A549 (cell line): ENCODE measurements around the gene SMIM30. TPM values are rescaled to one million over a fixed set of nuclear protein-coding genes. Genes with fewer than 3 reads are reported as not detected.

Source experiments
- ATAC-seq, 2 experiments: fragments of 200-7000 bp in 1 of 2; fragments of >200 bp in 1 of 2; cut with Nextera tagmentation in 1 of 2; cut with Tn5 transposase in 1 of 2; 3 replicates each; pipeline versions ENCODE4 v1.8.0 to v1.9.1; 2018 to 2020; ENCODE audit warnings: mild to moderate bottlenecking in 1 of 2, moderate library complexity in 1 of 2
- CTCF ChIA-PET: fragments of 300-600 bp; sonication (Branson Sonifier 250); formaldehyde crosslinking; extraction: SDS; loops from one replicate; lab custom pipeline; 2021; ENCODE audit warnings: antibody characterized with exemption, inconsistent platforms; lab: Yijun Ruan, JAX
- POLR2A ChIA-PET: fragments of 350-600 bp; formaldehyde crosslinking; extraction: SDS; loops from one replicate; lab custom pipeline; 2021; ENCODE audit warnings: antibody characterized with exemption, inconsistent platforms; lab: Yijun Ruan, JAX
- DNase-seq, 2 experiments: peaks; one replicate each; pipeline versions ENCODE4 v3.0.0 to v3.0.0-alpha.2; 2011 to 2016; ENCODE audit warnings: low read depth in 1 of 2, low spot score in 1 of 2
- FAIRE-seq: peaks from 2 replicates; lab custom pipeline; 2011; peaks lifted over from hg19 to GRCh38; lab: Jason Lieb, UNC
- H3K27ac ChIP-seq, 2 experiments: fragments of >200 bp; sonication (Bioruptor Twin); formaldehyde crosslinking; 3 replicates each; pipeline ENCODE4 v1.5.1; 2016 to 2017
- H3K4me1 ChIP-seq: fragments of >200 bp; sonication (Bioruptor Twin); formaldehyde crosslinking; 3 replicates; pipeline ENCODE4 v1.6.1; 2016
- H3K4me2 ChIP-seq: fragments of >200 bp; sonication (Bioruptor Twin); formaldehyde crosslinking; 3 replicates; pipeline ENCODE4 v1.6.1; 2016
- H3K4me3 ChIP-seq: fragments of >200 bp; sonication (Bioruptor Twin); formaldehyde crosslinking; 3 replicates; pipeline ENCODE4 v1.5.1; 2016
- H3K9me3 ChIP-seq: fragments of >200 bp; sonication (Bioruptor Twin); formaldehyde crosslinking; 3 replicates; pipeline ENCODE4 v1.6.1; 2016
- CBX2 ChIP-seq: fragments of 200-600 bp; sonication (generic); IDR thresholded peaks from 2 replicates; pipeline ENCODE4 v1.6.1; 2016; ENCODE audit warnings: low read depth, mild to moderate bottlenecking, borderline replicate concordance
- CBX8 ChIP-seq: fragments of 200-600 bp; sonication (generic); IDR thresholded peaks from 2 replicates; pipeline ENCODE4 v1.6.1; 2016
- CHD2 ChIP-seq: fragments of 150-350 bp; IDR thresholded peaks from 2 replicates; pipeline ENCODE4 v1.6.1; 2014; ENCODE audit warnings: low read length; ENCODE audit not compliant: partially characterized antibody
- EHMT2 ChIP-seq: fragments of 200-600 bp; sonication (generic); IDR thresholded peaks from 2 replicates; pipeline ENCODE4 v1.6.1; 2016; ENCODE audit warnings: antibody characterized with exemption, low read depth, mild to moderate bottlenecking, moderate library complexity
- HDAC2 ChIP-seq: fragments of 200-600 bp; sonication (generic); IDR thresholded peaks from 2 replicates; pipeline ENCODE4 v1.6.1; 2016
- HEYL ChIP-seq: fragments of 250-450 bp; sonication (Bioruptor Pico); IDR thresholded peaks from 2 replicates; pipeline ENCODE4 v1.8.0; 2021; ENCODE audit warnings: mild to moderate bottlenecking, moderate library complexity
- JUN ChIP-seq, 2 experiments: fragments of >200 bp; sonication (Bioruptor Twin); formaldehyde crosslinking; IDR thresholded peaks; 2 replicates in 1 of 2; 3 replicates in 1 of 2; pipeline ENCODE4 v1.6.1; 2016 to 2017
- JUNB ChIP-seq: fragments of >200 bp; sonication (Bioruptor Twin); formaldehyde crosslinking; IDR thresholded peaks from 2 replicates; pipeline ENCODE4 v1.6.1; 2016
- KDM1A ChIP-seq: fragments of 200-600 bp; sonication (generic); IDR thresholded peaks from 2 replicates; pipeline ENCODE4 v1.6.1; 2016; ENCODE audit warnings: low read depth, mild to moderate bottlenecking
- MAFK ChIP-seq: fragments of 450-650 bp; IDR thresholded peaks from 2 replicates; pipeline ENCODE4 v1.6.1; 2014; ENCODE audit not compliant: partially characterized antibody
- MYC ChIP-seq: IDR thresholded peaks from 2 replicates; pipeline ENCODE4 v1.6.1; 2012; ENCODE audit warnings: mild to moderate bottlenecking, inconsistent platforms, low read length, improper control_type of control experiment, borderline replicate concordance
- RAD21 ChIP-seq, 2 experiments: fragments of >200 bp in 1 of 2; sonication (Bioruptor Twin) in 1 of 2; formaldehyde crosslinking in 1 of 2; IDR thresholded peaks in 1 of 2; conservative IDR thresholded peaks in 1 of 2; 2 replicates in 1 of 2; 3 replicates in 1 of 2; pipeline ENCODE4 v1.6.1; 2012 to 2018; ENCODE audit warnings: inconsistent platforms in 1 of 2
- SREBF2 ChIP-seq: fragments of 450-650 bp; IDR thresholded peaks from 2 replicates; pipeline ENCODE4 v1.6.1; 2014; ENCODE audit warnings: mild to moderate bottlenecking, moderate library complexity
- ZNF302 ChIP-seq: fragments of 250-450 bp; sonication (Bioruptor Pico); IDR thresholded peaks from 2 replicates; pipeline ENCODE4 v1.9.0; 2021; ENCODE audit warnings: inconsistent platforms, mild to moderate bottlenecking, moderate library complexity
- ZSCAN20 ChIP-seq: fragments of 250-450 bp; sonication (Bioruptor Pico); IDR thresholded peaks from 2 replicates; pipeline ENCODE4 v1.8.0; 2022; ENCODE audit warnings: mild to moderate bottlenecking, moderate library complexity
- WGBS: methylation state at CpG from one replicate; pipeline ENCODE4 v1.1.6; 2017; ENCODE audit errors: missing lambda C conversion rate; 5-methylcytosine and 5-hydroxymethylcytosine counted together
- polyA plus RNA-seq, 4 experiments: library from polyadenylated mRNA; depleted of rRNA in 3 of 4; stranded (reverse); fragments of >200 nt; fragmentation: RNase III in 1 of 4; extraction: RNeasy Plus Mini Kit Qiagen cat#74134 plus additional on column Dnase treatment in 1 of 4; gene quantifications; 2 replicates in 3 of 4; 3 replicates in 1 of 4; pipeline ENCODE4 v1.2.3, GENCODE V29; 2011 to 2017
- TF ChIP-seq, protein P1 (sequence below): fragments of 150-350 bp; IDR thresholded peaks from 2 replicates; pipeline ENCODE4 v1.6.1; 2014; ENCODE audit warnings: low read depth, mild to moderate bottlenecking, low read length
- TF ChIP-seq, protein P2 (sequence below): fragments of 250-450 bp; sonication (Bioruptor Pico); IDR thresholded peaks from 2 replicates; pipeline ENCODE4 v1.5.0; 2021; ENCODE audit warnings: mild to moderate bottlenecking, moderate library complexity, borderline replicate concordance
- TF ChIP-seq, protein P3 (sequence below): IDR thresholded peaks from 2 replicates; pipeline ENCODE4 v1.6.1; 2012; ENCODE audit warnings: low read depth, borderline replicate concordance

The SMIM30 gene
- polyA plus RNA-seq, 2 of the 4 experiments (the other 2 are of a cell fraction), result 47.1 to 62.7 TPM

DNA sequence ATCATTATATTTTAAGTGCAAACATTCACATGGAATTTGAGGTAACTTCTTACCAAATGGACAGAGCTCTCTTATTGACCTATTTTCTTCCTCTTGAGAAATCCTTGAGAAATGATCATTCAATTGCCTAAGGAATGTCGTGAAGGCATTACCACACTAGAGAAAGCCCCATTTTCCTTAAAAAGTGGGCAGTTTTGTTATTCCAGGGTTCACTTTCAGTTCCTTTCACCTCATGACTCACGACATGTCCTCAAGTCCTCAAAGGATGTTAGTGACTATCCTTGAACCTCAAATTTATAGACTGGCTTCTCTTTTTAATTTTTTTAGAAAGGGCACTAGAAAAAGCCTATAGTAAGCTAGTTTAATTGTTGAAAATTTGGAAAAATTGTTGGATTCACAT is 40.4 kb upstream of the SMIM30 start:
- Histone ChIP-seq H3K9me3 (no peaks in the 10 kb centered on the region), H3K4me1 (no peaks in the 10 kb centered on the region), H3K4me3 (no peak overlapping the region), H3K4me2 (no peak overlapping the region), H3K27ac (no peak overlapping the region)
- DNase-seq, result no peak
- TF ChIP-seq JUNB (no peak), JUN (IDR thresholded peaks at IDR 0.05) (no peak), CBX2 (no peak), MAFK (no peak), MYC (no peak), ZSCAN20 (CRISPR knock-in tag) (no peak), EHMT2 (no peak), HEYL (CRISPR knock-in tag) (no peak)
- TF ChIP-seq, protein P1, sequence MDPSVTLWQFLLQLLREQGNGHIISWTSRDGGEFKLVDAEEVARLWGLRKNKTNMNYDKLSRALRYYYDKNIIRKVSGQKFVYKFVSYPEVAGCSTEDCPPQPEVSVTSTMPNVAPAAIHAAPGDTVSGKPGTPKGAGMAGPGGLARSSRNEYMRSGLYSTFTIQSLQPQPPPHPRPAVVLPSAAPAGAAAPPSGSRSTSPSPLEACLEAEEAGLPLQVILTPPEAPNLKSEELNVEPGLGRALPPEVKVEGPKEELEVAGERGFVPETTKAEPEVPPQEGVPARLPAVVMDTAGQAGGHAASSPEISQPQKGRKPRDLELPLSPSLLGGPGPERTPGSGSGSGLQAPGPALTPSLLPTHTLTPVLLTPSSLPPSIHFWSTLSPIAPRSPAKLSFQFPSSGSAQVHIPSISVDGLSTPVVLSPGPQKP, result no peak
- TF ChIP-seq, protein P2, sequence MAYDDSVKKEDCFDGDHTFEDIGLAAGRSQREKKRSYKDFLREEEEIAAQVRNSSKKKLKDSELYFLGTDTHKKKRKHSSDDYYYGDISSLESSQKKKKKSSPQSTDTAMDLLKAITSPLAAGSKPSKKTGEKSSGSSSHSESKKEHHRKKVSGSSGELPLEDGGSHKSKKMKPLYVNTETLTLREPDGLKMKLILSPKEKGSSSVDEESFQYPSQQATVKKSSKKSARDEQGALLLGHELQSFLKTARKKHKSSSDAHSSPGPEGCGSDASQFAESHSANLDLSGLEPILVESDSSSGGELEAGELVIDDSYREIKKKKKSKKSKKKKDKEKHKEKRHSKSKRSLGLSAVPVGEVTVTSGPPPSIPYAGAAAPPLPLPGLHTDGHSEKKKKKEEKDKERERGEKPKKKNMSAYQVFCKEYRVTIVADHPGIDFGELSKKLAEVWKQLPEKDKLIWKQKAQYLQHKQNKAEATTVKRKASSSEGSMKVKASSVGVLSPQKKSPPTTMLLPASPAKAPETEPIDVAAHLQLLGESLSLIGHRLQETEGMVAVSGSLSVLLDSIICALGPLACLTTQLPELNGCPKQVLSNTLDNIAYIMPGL (CRISPR knock-in tag), result no peak
- TF ChIP-seq, protein P3, sequence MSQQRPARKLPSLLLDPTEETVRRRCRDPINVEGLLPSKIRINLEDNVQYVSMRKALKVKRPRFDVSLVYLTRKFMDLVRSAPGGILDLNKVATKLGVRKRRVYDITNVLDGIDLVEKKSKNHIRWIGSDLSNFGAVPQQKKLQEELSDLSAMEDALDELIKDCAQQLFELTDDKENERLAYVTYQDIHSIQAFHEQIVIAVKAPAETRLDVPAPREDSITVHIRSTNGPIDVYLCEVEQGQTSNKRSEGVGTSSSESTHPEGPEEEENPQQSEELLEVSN, result no peak
- ATAC-seq, result no peak
- WGBS, result 2% methylated on average over 2 of the region's 2 CpGs
- POLR2A ChIA-PET, result no interaction called here
- CTCF ChIA-PET, result interaction anchor here (0.6 to 3.1 kb wide), 7 partner anchors 10 to 264 kb away, joined by 3 to 12 read pairs (median 3); no protein-coding TSS in a partner anchor
- FAIRE-seq, result no peak

DNA sequence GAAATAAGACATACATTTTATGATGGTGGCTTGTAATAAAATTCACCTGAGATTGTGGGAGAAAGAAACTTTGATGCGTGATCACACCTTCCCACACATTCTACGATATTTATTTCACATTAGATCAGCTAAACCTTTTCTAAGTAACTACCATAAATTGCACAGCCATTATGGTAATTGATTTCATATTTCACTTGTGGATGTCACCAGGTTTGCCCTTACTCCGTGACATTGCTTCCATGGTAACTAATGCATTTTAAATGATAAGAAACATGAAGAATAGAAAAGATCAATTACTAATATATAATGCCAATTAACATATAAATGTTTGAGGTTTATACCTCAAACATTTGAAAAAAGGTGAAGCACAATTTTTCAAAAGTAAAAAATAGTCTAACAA is 35.8 kb upstream of the SMIM30 start:
- FAIRE-seq (no peak), DNase-seq (no peak), ATAC-seq (no peak)
- no peak overlapping the region for H3K27ac ChIP-seq
- CTCF ChIA-PET, result interaction anchor here (1.6 kb wide), 1 partner anchor 10 kb away, joined by 3 read pairs; no protein-coding TSS in a partner anchor
- no peak for TF ChIP-seq KDM1A
- TF ChIP-seq CBX2, result no peak
- no peak for TF ChIP-seq ZNF302 (CRISPR knock-in tag)
- TF ChIP-seq, protein P1, result no peak
- no peak for TF ChIP-seq CBX8
- TF ChIP-seq EHMT2, result no peak
- H3K4me2 ChIP-seq, result no peak overlapping the region
- 4% methylated on average over 3 of the region's 3 CpGs for WGBS
- H3K4me1 ChIP-seq, result no peaks in the 10 kb centered on the region
- H3K4me3 ChIP-seq, result no peak overlapping the region
- H3K9me3 ChIP-seq, result no peaks in the 10 kb centered on the region
- POLR2A ChIA-PET, result no interaction called here

DNA sequence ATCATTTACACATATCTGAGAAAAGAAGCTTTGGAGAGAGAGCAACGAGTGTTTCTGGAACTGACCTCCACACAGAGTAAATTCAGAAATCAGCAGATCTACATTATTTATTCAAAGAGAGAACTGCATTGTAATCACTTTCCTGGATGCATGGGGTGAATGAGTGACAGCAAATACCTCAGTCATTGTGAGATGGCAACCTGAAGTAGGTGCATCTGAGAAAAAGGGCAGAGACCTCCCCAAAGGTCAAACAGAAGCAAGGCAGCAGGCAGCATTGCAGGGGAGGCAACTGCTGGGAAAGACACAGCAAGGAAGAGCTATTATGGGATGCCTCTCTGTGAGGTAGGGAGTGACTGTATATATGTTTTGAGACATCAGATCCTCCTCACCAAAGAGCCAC is 26.5 kb upstream of the SMIM30 start:
- FAIRE-seq (no peak), ATAC-seq (no peak), DNase-seq (no peak)
- Histone ChIP-seq H3K4me2 (no peak overlapping the region), H3K4me1 (no peaks in the 10 kb centered on the region), H3K4me3 (no peak overlapping the region), H3K9me3 (no peaks in the 10 kb centered on the region), H3K27ac (no peak overlapping the region)
- CTCF ChIA-PET, result interaction anchor here (1.4 kb wide), 1 partner anchor 15 kb away, joined by 4 read pairs; no protein-coding TSS in a partner anchor
- TF ChIP-seq JUNB (no peak), CHD2 (no peak), SREBF2 (no peak), MAFK (peak; percentile 10), RAD21 (conservative IDR thresholded peaks at IDR 0.05 in 1 of 2, IDR thresholded peaks at IDR 0.05 in 1 of 2) (no peak), HDAC2 (no peak)
- WGBS, result 2% methylated on average over 1 of the region's 1 CpG
- POLR2A ChIA-PET, result no interaction called here
